HG03442 (cell line): ENCODE measurements around the gene TEX28.
"Not testable (repeated sequence)": the region's sequence is repeated elsewhere in the genome, so short reads cannot be mapped to it uniquely, and the experiment has no call there.

Experiments
- ATAC-seq: cut with Tn5 transposase; IDR thresholded peaks from one replicate; pipeline ENCODE4 v1.9.1; 2021; ENCODE audit warnings: mild to moderate bottlenecking, moderate library complexity; ENCODE audit not compliant: unreplicated experiment

The TEX28 gene

GRCh38 chrX:154247377-154248045 lies 47.4 kb downstream of the TEX28 start:
- peak; percentile 85 for ATAC-seq

- not testable (repeated sequence) for ATAC-seq
Observed at GRCh38 chrX:154239982-154240503, 54.9 kb downstream of the TEX28 start.

- ATAC-seq: not testable (repeated sequence)
Observed at GRCh38 chrX:154238939-154239559, 55.9 kb downstream of the TEX28 start.

- not testable (repeated sequence) for ATAC-seq
Observed at GRCh38 chrX:154233620-154234019, 61.3 kb downstream of the TEX28 start.

GRCh38 chrX:154231443-154231842 lies 63.5 kb downstream of the TEX28 start:
- not testable (repeated sequence) for ATAC-seq

- not testable (repeated sequence) for ATAC-seq
Observed at GRCh38 chrX:154226706-154227105, 68.2 kb downstream of the TEX28 start.

GRCh38 chrX:154225292-154225691 lies 69.6 kb downstream of the TEX28 start:
- ATAC-seq: not testable (repeated sequence)
